SK-N-SH (cell line): ENCODE results near the gene OR2T4. TPM values are rescaled to one million over a fixed set of nuclear protein-coding genes. Genes with fewer than 3 reads are reported as not detected.

Experiments
- CTCF ChIA-PET: fragments of 300-600, 350-600 bp; formaldehyde crosslinking; extraction: SDS; loops from one replicate; lab custom pipeline; 2021; lab: Yijun Ruan, JAX
- POLR2A ChIA-PET: fragments of 350-600 bp; sonication (Branson Sonifier 250); formaldehyde crosslinking; extraction: SDS; loops from one replicate; lab custom pipeline; 2020; ENCODE audit warnings: antibody characterized with exemption, inconsistent platforms; lab: Yijun Ruan, JAX
- DNase-seq: peaks from one replicate; pipeline ENCODE4 v3.0.0; 2012
- H2AFZ ChIP-seq: fragments of 200-600 bp; sonication (generic); 2 replicates; pipeline ENCODE4 v1.8.1; 2016; ENCODE audit warnings: antibody characterized with exemption, mild to moderate bottlenecking, low read depth
- H3F3A ChIP-seq: fragments of 200-600 bp; sonication (generic); replicated peaks from 2 replicates; pipeline ENCODE3; 2016; ENCODE audit warnings: antibody characterized with exemption, mild to moderate bottlenecking; ENCODE audit not compliant: insufficient read depth
- H3K27ac ChIP-seq, 2 experiments: fragments of 200-500 bp in 1 of 2; fragments of 200-600 bp in 1 of 2; sonication (Bioruptor generic) in 1 of 2; sonication (generic), shearing (Covaris generic) in 1 of 2; 2 replicates each; pipeline versions ENCODE4 v1.5.1 to v1.6.1; 2014 to 2016; ENCODE audit warnings: low read depth in 2 of 2, inconsistent platforms in 1 of 2, low read length in 1 of 2, mild to moderate bottlenecking in 1 of 2, mixed read lengths in 1 of 2
- H3K27me3 ChIP-seq: fragments of 200-600 bp; sonication (generic), shearing (Covaris generic); 2 replicates; pipeline ENCODE4 v1.6.1; 2016; ENCODE audit warnings: mixed run types; ENCODE audit not compliant: insufficient read depth
- H3K36me3 ChIP-seq, 2 experiments: fragments of 200-500 bp in 1 of 2; fragments of 200-600 bp in 1 of 2; sonication (Bioruptor generic) in 1 of 2; sonication (generic) in 1 of 2; replicated peaks in 1 of 2; 2 replicates each; pipeline versions ENCODE3 to v1.5.1; 2014 to 2016; ENCODE audit warnings: low read length in 1 of 2, mild to moderate bottlenecking in 1 of 2; ENCODE audit not compliant: insufficient read depth in 2 of 2, control insufficient read depth in 1 of 2
- H3K4me1 ChIP-seq, 2 experiments: fragments of 200-500 bp in 1 of 2; fragments of 200-600 bp in 1 of 2; sonication (Bioruptor generic) in 1 of 2; sonication (generic), shearing (Covaris generic) in 1 of 2; 2 replicates each; pipeline versions ENCODE4 v1.5.1 to v1.6.1; 2014 to 2016; ENCODE audit warnings: low read depth in 1 of 2, low read length in 1 of 2, mixed run types in 1 of 2; ENCODE audit not compliant: insufficient read depth in 2 of 2, control insufficient read depth in 1 of 2
- H3K4me2 ChIP-seq: fragments of 200-600 bp; sonication (generic), shearing (Covaris generic); 2 replicates; pipeline ENCODE4 v1.6.1; 2017; ENCODE audit warnings: mixed run types
- H3K4me3 ChIP-seq, 2 experiments: fragments of 200-500 bp in 1 of 2; fragments of 200-600 bp in 1 of 2; sonication (Bioruptor generic) in 1 of 2; sonication (generic), shearing (Covaris generic) in 1 of 2; 2 replicates each; pipeline versions ENCODE4 v1.5.1 to v1.8.1; 2014 to 2016; ENCODE audit warnings: low read depth in 2 of 2, inconsistent platforms in 1 of 2, low read length in 1 of 2, mild to moderate bottlenecking in 1 of 2, mixed read lengths in 1 of 2, moderate library complexity in 1 of 2
- H3K79me2 ChIP-seq: fragments of 200-600 bp; sonication (generic); 2 replicates; pipeline ENCODE4 v1.8.1; 2017; ENCODE audit warnings: mild to moderate bottlenecking; ENCODE audit not compliant: insufficient read depth
- H3K9ac ChIP-seq: fragments of 200-600 bp; sonication (generic); 2 replicates; pipeline ENCODE4 v1.6.1; 2017; ENCODE audit warnings: mixed run types
- H3K9me2 ChIP-seq: fragments of 200-600 bp; sonication (generic); 2 replicates; pipeline ENCODE4 v1.6.1; 2017; ENCODE audit warnings: mixed run types
- H3K9me3 ChIP-seq: fragments of 200-600 bp; sonication (generic); 2 replicates; pipeline ENCODE4 v1.6.1; 2017; ENCODE audit warnings: mixed run types, mild to moderate bottlenecking, moderate library complexity
- H4K20me1 ChIP-seq: fragments of 200-600 bp; sonication (generic); 2 replicates; pipeline ENCODE4 v1.6.1; 2017; ENCODE audit warnings: mild to moderate bottlenecking, mixed run types; ENCODE audit not compliant: insufficient read depth
- CHD2 ChIP-seq: fragments of 150-350 bp; IDR thresholded peaks from 2 replicates; pipeline ENCODE4 v1.6.1; 2018; ENCODE audit warnings: low read length; ENCODE audit not compliant: partially characterized antibody
- ELF1 ChIP-seq: IDR thresholded peaks from 2 replicates; pipeline ENCODE4 v1.4.0; 2012
- FOXM1 ChIP-seq: IDR thresholded peaks from 2 replicates; pipeline ENCODE4 v1.4.0; 2012; ENCODE audit warnings: low read depth, mild to moderate bottlenecking
- GABPA ChIP-seq: IDR thresholded peaks from 2 replicates; pipeline ENCODE4 v1.4.0; 2012; ENCODE audit warnings: low read depth, mild to moderate bottlenecking
- GATA2 ChIP-seq: sonication (generic); formaldehyde crosslinking; IDR thresholded peaks from 2 replicates; pipeline ENCODE4 v1.5.0; 2020; ENCODE audit warnings: mild to moderate bottlenecking, missing genetic modification reagents
- IRF3 ChIP-seq: fragments of 150-350 bp; IDR thresholded peaks from 2 replicates; pipeline ENCODE4 v1.6.1; 2016; ENCODE audit warnings: mild to moderate bottlenecking, low read depth, low read length
- JUND ChIP-seq: IDR thresholded peaks from 2 replicates; pipeline ENCODE4 v1.4.0; 2012
- MEF2A ChIP-seq: IDR thresholded peaks from 2 replicates; pipeline ENCODE4 v1.4.0; 2012; ENCODE audit warnings: low read depth, borderline replicate concordance
- MXI1 ChIP-seq: IDR thresholded peaks from 2 replicates; pipeline ENCODE4 v1.6.1; 2012; ENCODE audit warnings: mild to moderate bottlenecking, low read depth, low read length, improper control_type of control experiment
- NFIC ChIP-seq: IDR thresholded peaks from 2 replicates; pipeline ENCODE4 v1.4.0; 2012; ENCODE audit warnings: borderline replicate concordance
- NRF1 ChIP-seq: IDR thresholded peaks from 2 replicates; pipeline ENCODE4 v1.6.1; 2012; ENCODE audit warnings: low read depth, mild to moderate bottlenecking, low read length
- RAD21 ChIP-seq: IDR thresholded peaks from 2 replicates; pipeline ENCODE4 v1.6.1; 2012; ENCODE audit warnings: mild to moderate bottlenecking, low read length
- RCOR1 ChIP-seq: fragments of 150-350 bp; IDR thresholded peaks from 2 replicates; pipeline ENCODE4 v1.6.1; 2017; ENCODE audit warnings: antibody characterized with exemption, low read length
- REST ChIP-seq: IDR thresholded peaks from 2 replicates; pipeline ENCODE4 v1.6.1; 2012; ENCODE audit warnings: mild to moderate bottlenecking, low read depth, low read length, moderate library complexity
- RFX5 ChIP-seq: IDR thresholded peaks from 2 replicates; pipeline ENCODE4 v1.6.1; 2012; ENCODE audit warnings: mild to moderate bottlenecking, improper control_type of control experiment, low read length
- TCF12 ChIP-seq: IDR thresholded peaks from 2 replicates; pipeline ENCODE4 v1.4.0; 2012
- USF2 ChIP-seq: fragments of 150-350 bp; IDR thresholded peaks from 2 replicates; pipeline ENCODE4 v1.6.1; 2017; ENCODE audit warnings: antibody characterized with exemption, low read length, low read depth, borderline replicate concordance
- YY1 ChIP-seq: IDR thresholded peaks from 2 replicates; pipeline ENCODE4 v1.4.0; 2012; ENCODE audit warnings: low read depth, mild to moderate bottlenecking
- WGBS: methylation state at CpG from one replicate; pipeline ENCODE4 v1.1.6; 2017; ENCODE audit warnings: low lambda C conversion rate; 5-methylcytosine and 5-hydroxymethylcytosine counted together
- polyA plus RNA-seq, 3 experiments: library from polyadenylated mRNA; depleted of rRNA; stranded (reverse); fragments of >200 nt; gene quantifications; 2 replicates each; pipeline ENCODE4 v1.2.3, GENCODE V29; 2012

Gene OR2T4
- not detected in 2 replicates for polyA plus RNA-seq (2012; rRNA removed)
- not detected in 2 replicates for polyA plus RNA-seq (2012; cell fraction: cytosol; rRNA removed)
- polyA plus RNA-seq (2012; cell fraction: nucleus; rRNA removed) = not detected in 2 replicates

GRCh38 chr1:248361121-248361715, at the start of gene OR2T4:
TSS of gene OR2T4 (plus strand) at chr1:248361665. CDS start at chr1:248361665, 0 bp downstream.
- H3K9me2 ChIP-seq = no peaks in the 10 kb centered on the region
- H3K27ac ChIP-seq = no peak within 1 kb of the TSS
- no peaks in the 10 kb centered on the region for H3K36me3 ChIP-seq
- H3K4me2 ChIP-seq = no peak within 1 kb of the TSS
- POLR2A ChIA-PET = no interaction called here
- no peaks in the 10 kb centered on the region for H3F3A ChIP-seq
- CTCF ChIA-PET = no interaction called here
- TF ChIP-seq RFX5 (no peak), ELF1 (no peak), RAD21 (no peak), RCOR1 (no peak), MXI1 (no peak), CHD2 (no peak), FOXM1 (no peak), TCF12 (no peak)
- TF ChIP-seq, all 33 proteins: peak for 0
- peaks cover 4% of the 10 kb centered on the region for H3K9me3 ChIP-seq
- no peak for DNase-seq
- H3K27me3 ChIP-seq = no peaks in the 10 kb centered on the region
- H2AFZ ChIP-seq = no peak within 1 kb of the TSS
- no peak within 1 kb of the TSS for H3K9ac ChIP-seq
- no peak within 1 kb of the TSS for H3K4me3 ChIP-seq
- H4K20me1 ChIP-seq = no peaks in the 10 kb centered on the region
- no peaks in the 10 kb centered on the region for H3K79me2 ChIP-seq
- 0% methylated on average over 3 of the region's 3 CpGs for whole genome bisulfite sequencing
- no peaks in the 10 kb centered on the region for H3K4me1 ChIP-seq

GRCh38 chr1:248316796-248317195, 44.7 kb upstream of the OR2T4 start:
- ChIA-PET POLR2A (no interaction called here), CTCF (interaction anchor here (1.0 kb wide), 1 partner anchor 14 kb away, joined by 3 read pairs; the partner anchor contains the start of gene OR2T12)
- Histone ChIP-seq H3K4me2 (no peak overlapping the region), H3K9ac (no peak overlapping the region), H3K4me3 (no peak overlapping the region), H3K36me3 (no peaks in the 10 kb centered on the region), H3K27me3 (no peaks in the 10 kb centered on the region), H4K20me1 (no peaks in the 10 kb centered on the region), H3K4me1 (no peaks in the 10 kb centered on the region), H3K9me2 (no peaks in the 10 kb centered on the region), H3F3A (no peaks in the 10 kb centered on the region), H3K27ac (no peak overlapping the region), H3K9me3 (no peaks in the 10 kb centered on the region), H2AFZ (no peak overlapping the region), H3K79me2 (no peaks in the 10 kb centered on the region)
- no peak for DNase-seq
- 0% methylated on average over 9 of the region's 11 CpGs for WGBS
- TF ChIP-seq YY1 (no peak), GABPA (no peak), GATA2 (CRISPR knock-in tag) (no peak), RAD21 (no peak), MXI1 (no peak), JUND (no peak), NRF1 (no peak), MEF2A (no peak)

GRCh38 chr1:248324468-248324867, 37.0 kb upstream of the OR2T4 start, which contains the start of gene OR2M7:
TSS of gene OR2M7 (minus strand) at chr1:248324568. CDS start at chr1:248324568, 0 bp downstream.
- Histone ChIP-seq H3K4me2 (no peak within 1 kb of the TSS), H4K20me1 (no peaks in the 10 kb centered on the region), H3K4me1 (no peaks in the 10 kb centered on the region), H3K9me2 (no peaks in the 10 kb centered on the region), H3K36me3 (no peaks in the 10 kb centered on the region), H3K9ac (no peak within 1 kb of the TSS), H3K27ac (no peak within 1 kb of the TSS), H3K4me3 (no peak within 1 kb of the TSS), H3F3A (no peaks in the 10 kb centered on the region), H2AFZ (no peak within 1 kb of the TSS), H3K9me3 (no peaks in the 10 kb centered on the region), H3K79me2 (no peaks in the 10 kb centered on the region), H3K27me3 (no peaks in the 10 kb centered on the region)
- DNase-seq = no peak
- POLR2A ChIA-PET = no interaction called here
- 0% methylated on average over 1 of the region's 1 CpG for WGBS
- CTCF ChIA-PET = no interaction called here
- TF ChIP-seq REST = no peak
- TF ChIP-seq MEF2A = no peak
- no peak for TF ChIP-seq IRF3
- TF ChIP-seq GATA2 (CRISPR knock-in tag) = no peak
- TF ChIP-seq NFIC = no peak
- no peak for TF ChIP-seq USF2
